A549 (cell line): Measurements from ENCODE around the gene PBX2.

Source experiments
- CEBPB ChIP-seq, 2 experiments: fragments of >200 bp in 1 of 2; sonication (Bioruptor Twin) in 1 of 2; formaldehyde crosslinking in 1 of 2; IDR thresholded peaks; 2 replicates each; pipeline ENCODE4 v1.6.1; 2012 to 2016
- CHD2 ChIP-seq: fragments of 150-350 bp; IDR thresholded peaks from 2 replicates; pipeline ENCODE4 v1.6.1; 2014; ENCODE audit warnings: low read length; ENCODE audit not compliant: partially characterized antibody
- CHD4 ChIP-seq: fragments of 200-600 bp; sonication (generic); IDR thresholded peaks from 2 replicates; pipeline ENCODE4 v1.6.1; 2016; ENCODE audit warnings: antibody characterized with exemption, mild to moderate bottlenecking, borderline replicate concordance
- ELK1 ChIP-seq: fragments of 150-350 bp; IDR thresholded peaks from 2 replicates; pipeline ENCODE4 v1.6.1; 2014; ENCODE audit warnings: low read depth, mild to moderate bottlenecking, low read length
- EP300 ChIP-seq, 2 experiments: fragments of >200 bp; sonication (Bioruptor Twin); formaldehyde crosslinking; IDR thresholded peaks; 2 replicates in 1 of 2; 3 replicates in 1 of 2; pipeline ENCODE4 v1.6.1; 2016 to 2017
- MAX ChIP-seq: IDR thresholded peaks from 2 replicates; pipeline ENCODE4 v1.6.1; 2012
- NFE2L2 ChIP-seq: fragments of 150-350 bp; conservative IDR thresholded peaks from 2 replicates; pipeline ENCODE4 v1.6.1; 2014; ENCODE audit warnings: low read length
- POLR2A ChIP-seq: IDR thresholded peaks from 2 replicates; pipeline ENCODE4 v1.6.1; 2012; ENCODE audit warnings: mild to moderate bottlenecking, low read length
- RARB ChIP-seq: fragments of 250-450 bp; sonication (Bioruptor Pico); IDR thresholded peaks from 2 replicates; pipeline ENCODE4 v1.8.0; 2021; ENCODE audit warnings: mild to moderate bottlenecking, moderate library complexity
- TFCP2L1 ChIP-seq: fragments of 250-450 bp; sonication (Bioruptor Pico); IDR thresholded peaks from 2 replicates; pipeline ENCODE4 v1.5.0; 2021; ENCODE audit warnings: mild to moderate bottlenecking
- ZFP36 ChIP-seq: fragments of 450-650 bp; IDR thresholded peaks from 2 replicates; pipeline ENCODE4 v1.6.1; 2014; ENCODE audit warnings: borderline replicate concordance; ENCODE audit not compliant: partially characterized antibody
- TF ChIP-seq, protein P1 (sequence below): fragments of >200 bp; sonication (Bioruptor Twin); formaldehyde crosslinking; IDR thresholded peaks from 3 replicates; pipeline ENCODE4 v1.5.1; 2016
- TF ChIP-seq, protein P2 (sequence below): IDR thresholded peaks from 2 replicates; pipeline ENCODE4 v1.6.1; 2012
- TF ChIP-seq, protein P3 (sequence below): fragments of 250-450 bp; sonication (Bioruptor Pico); IDR thresholded peaks from 2 replicates; pipeline ENCODE4 v1.5.0; 2021; ENCODE audit warnings: mild to moderate bottlenecking, moderate library complexity, borderline replicate concordance

- no peak for TF ChIP-seq EP300 (IDR thresholded peaks at IDR 0.05)
- no peak for TF ChIP-seq NFE2L2
- peak in 1 of 2 experiments; percentile 60; a peak in 1 of 4 replicates for TF ChIP-seq CEBPB (IDR thresholded peaks at IDR 0.05)
- TF ChIP-seq MAX: no peak
- TF ChIP-seq, protein P1, sequence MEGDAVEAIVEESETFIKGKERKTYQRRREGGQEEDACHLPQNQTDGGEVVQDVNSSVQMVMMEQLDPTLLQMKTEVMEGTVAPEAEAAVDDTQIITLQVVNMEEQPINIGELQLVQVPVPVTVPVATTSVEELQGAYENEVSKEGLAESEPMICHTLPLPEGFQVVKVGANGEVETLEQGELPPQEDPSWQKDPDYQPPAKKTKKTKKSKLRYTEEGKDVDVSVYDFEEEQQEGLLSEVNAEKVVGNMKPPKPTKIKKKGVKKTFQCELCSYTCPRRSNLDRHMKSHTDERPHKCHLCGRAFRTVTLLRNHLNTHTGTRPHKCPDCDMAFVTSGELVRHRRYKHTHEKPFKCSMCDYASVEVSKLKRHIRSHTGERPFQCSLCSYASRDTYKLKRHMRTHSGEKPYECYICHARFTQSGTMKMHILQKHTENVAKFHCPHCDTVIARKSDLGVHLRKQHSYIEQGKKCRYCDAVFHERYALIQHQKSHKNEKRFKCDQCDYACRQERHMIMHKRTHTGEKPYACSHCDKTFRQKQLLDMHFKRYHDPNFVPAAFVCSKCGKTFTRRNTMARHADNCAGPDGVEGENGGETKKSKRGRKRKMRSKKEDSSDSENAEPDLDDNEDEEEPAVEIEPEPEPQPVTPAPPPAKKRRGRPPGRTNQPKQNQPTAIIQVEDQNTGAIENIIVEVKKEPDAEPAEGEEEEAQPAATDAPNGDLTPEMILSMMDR: no peak
- no peak for TF ChIP-seq ELK1
- no peak for TF ChIP-seq TFCP2L1
- TF ChIP-seq, protein P2, sequence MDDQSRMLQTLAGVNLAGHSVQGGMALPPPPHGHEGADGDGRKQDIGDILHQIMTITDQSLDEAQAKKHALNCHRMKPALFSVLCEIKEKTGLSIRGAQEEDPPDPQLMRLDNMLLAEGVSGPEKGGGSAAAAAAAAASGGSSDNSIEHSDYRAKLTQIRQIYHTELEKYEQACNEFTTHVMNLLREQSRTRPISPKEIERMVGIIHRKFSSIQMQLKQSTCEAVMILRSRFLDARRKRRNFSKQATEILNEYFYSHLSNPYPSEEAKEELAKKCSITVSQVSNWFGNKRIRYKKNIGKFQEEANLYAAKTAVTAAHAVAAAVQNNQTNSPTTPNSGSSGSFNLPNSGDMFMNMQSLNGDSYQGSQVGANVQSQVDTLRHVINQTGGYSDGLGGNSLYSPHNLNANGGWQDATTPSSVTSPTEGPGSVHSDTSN: no peak
- TF ChIP-seq RARB: no peak
- no peak for TF ChIP-seq ZFP36
- TF ChIP-seq, protein P3, sequence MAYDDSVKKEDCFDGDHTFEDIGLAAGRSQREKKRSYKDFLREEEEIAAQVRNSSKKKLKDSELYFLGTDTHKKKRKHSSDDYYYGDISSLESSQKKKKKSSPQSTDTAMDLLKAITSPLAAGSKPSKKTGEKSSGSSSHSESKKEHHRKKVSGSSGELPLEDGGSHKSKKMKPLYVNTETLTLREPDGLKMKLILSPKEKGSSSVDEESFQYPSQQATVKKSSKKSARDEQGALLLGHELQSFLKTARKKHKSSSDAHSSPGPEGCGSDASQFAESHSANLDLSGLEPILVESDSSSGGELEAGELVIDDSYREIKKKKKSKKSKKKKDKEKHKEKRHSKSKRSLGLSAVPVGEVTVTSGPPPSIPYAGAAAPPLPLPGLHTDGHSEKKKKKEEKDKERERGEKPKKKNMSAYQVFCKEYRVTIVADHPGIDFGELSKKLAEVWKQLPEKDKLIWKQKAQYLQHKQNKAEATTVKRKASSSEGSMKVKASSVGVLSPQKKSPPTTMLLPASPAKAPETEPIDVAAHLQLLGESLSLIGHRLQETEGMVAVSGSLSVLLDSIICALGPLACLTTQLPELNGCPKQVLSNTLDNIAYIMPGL (CRISPR knock-in tag): no peak
- TF ChIP-seq POLR2A: no peak
- no peak for TF ChIP-seq CHD2
- TF ChIP-seq CHD4: no peak
Measured at GRCh38 chr6:32184084-32184640, 5.8 kb downstream of the PBX2 start, which contains the start of gene AGER.
